ENCODE results near the gene ERCC2.

Gene ERCC2

DNA sequence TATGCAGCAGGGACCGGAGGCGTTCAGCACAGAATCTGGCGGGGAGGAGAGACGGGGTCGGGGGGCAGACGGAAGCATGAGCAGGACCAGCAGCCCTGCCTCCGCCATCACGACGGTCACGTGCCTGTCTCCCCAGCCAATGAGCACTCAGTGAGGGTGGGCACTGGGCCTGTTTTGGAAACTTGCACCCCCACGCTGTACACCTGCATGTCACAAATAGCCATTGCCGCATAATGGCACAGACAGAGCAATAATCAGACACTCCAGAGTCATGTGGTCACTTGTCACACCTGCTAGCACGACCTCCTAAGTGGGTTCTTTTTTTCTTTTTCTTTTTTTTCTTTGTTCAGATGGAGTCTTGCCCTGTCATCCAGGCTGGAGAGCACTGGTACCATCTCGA, 8.8 kb downstream of the ERCC2 start:
- no peaks in the 10 kb centered on the region for H3K4me1 ChIP-seq (ENCODE audit: control insufficient read depth, low read length)
- no peaks in the 10 kb centered on the region for H4K20me1 ChIP-seq (ENCODE audit: control insufficient read depth, insufficient read depth, low read depth, low read length)
- H3K9me3 ChIP-seq (ENCODE audit: control insufficient read depth, insufficient read depth, low read length): no peaks in the 10 kb centered on the region
- no peaks in the 10 kb centered on the region for H3K9me2 ChIP-seq (replicated peaks; ENCODE audit: control insufficient read depth, low read length)
- no peak overlapping the region for H3K27ac ChIP-seq (ENCODE audit: low read depth, low read length)
- H3K36me3 ChIP-seq (ENCODE audit: control insufficient read depth, low read length): peaks cover 13% of the 10 kb centered on the region
- H3K4me2 ChIP-seq (ENCODE audit: low read length): no peak overlapping the region
- H3K79me2 ChIP-seq (ENCODE audit: control insufficient read depth, low read length): no peaks in the 10 kb centered on the region
- H3K27me3 ChIP-seq (ENCODE audit: control insufficient read depth, low read length): no peaks in the 10 kb centered on the region
- H3K4me3 ChIP-seq (ENCODE audit: low read length): no peak overlapping the region
- H3F3A ChIP-seq (ENCODE audit: control insufficient read depth, insufficient read depth): no peaks in the 10 kb centered on the region
- TF ChIP-seq, protein P1, sequence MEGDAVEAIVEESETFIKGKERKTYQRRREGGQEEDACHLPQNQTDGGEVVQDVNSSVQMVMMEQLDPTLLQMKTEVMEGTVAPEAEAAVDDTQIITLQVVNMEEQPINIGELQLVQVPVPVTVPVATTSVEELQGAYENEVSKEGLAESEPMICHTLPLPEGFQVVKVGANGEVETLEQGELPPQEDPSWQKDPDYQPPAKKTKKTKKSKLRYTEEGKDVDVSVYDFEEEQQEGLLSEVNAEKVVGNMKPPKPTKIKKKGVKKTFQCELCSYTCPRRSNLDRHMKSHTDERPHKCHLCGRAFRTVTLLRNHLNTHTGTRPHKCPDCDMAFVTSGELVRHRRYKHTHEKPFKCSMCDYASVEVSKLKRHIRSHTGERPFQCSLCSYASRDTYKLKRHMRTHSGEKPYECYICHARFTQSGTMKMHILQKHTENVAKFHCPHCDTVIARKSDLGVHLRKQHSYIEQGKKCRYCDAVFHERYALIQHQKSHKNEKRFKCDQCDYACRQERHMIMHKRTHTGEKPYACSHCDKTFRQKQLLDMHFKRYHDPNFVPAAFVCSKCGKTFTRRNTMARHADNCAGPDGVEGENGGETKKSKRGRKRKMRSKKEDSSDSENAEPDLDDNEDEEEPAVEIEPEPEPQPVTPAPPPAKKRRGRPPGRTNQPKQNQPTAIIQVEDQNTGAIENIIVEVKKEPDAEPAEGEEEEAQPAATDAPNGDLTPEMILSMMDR (IDR thresholded peaks at IDR 0.05; ENCODE audit: low read depth, low read length, poor library complexity, severe bottlenecking): no peak
- no peak for TF ChIP-seq EZH2phosphoT487 (IDR thresholded peaks at IDR 0.05; ENCODE audit: borderline replicate concordance, low read length)

DNA sequence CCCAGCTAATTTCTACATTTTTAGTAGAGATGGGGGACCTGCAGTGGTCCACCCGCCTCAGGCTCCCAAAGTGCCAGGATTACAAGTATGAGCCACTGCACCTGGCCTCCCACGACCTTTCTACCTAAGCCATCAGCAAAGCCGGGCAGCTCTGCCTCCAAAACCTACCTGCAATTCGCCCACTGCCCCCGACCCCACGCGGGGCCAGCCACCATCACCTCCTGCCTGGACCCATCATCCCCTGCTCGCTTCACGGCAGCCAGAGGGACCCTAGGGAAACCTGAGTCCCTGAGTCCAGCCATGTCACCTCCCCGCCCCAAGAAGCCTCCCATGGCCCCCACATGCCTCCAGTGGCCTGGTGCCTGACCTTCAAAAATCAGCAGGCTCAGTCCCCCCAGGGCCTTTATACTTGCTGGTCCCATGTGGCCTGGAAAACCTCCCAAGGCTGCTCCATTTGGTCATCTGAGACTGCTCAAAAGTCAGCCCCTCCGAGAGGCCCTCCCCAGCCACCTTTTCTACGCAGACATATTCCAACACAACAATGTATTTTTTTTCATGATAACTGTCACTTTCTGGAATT, 12.1 kb downstream of the ERCC2 start:
- H3K9me3 ChIP-seq (ENCODE audit: control insufficient read depth, insufficient read depth, low read length): no peaks in the 10 kb centered on the region
- H3K36me3 ChIP-seq (ENCODE audit: control insufficient read depth, low read length): peaks cover 19% of the 10 kb centered on the region
- H3K27me3 ChIP-seq (ENCODE audit: control insufficient read depth, low read length): no peaks in the 10 kb centered on the region
- no peak for TF ChIP-seq EZH2phosphoT487 (IDR thresholded peaks at IDR 0.05; ENCODE audit: borderline replicate concordance, low read length)
- TF ChIP-seq, protein P1 (IDR thresholded peaks at IDR 0.05; ENCODE audit: low read depth, low read length, poor library complexity, severe bottlenecking): no peak
- no peak overlapping the region for H3K4me3 ChIP-seq (ENCODE audit: low read length)
- no peaks in the 10 kb centered on the region for H3K9me2 ChIP-seq (replicated peaks; ENCODE audit: control insufficient read depth, low read length)
- H3K27ac ChIP-seq (ENCODE audit: low read depth, low read length): no peak overlapping the region
- H3K4me1 ChIP-seq (ENCODE audit: control insufficient read depth, low read length): no peaks in the 10 kb centered on the region
- no peaks in the 10 kb centered on the region for H4K20me1 ChIP-seq (ENCODE audit: control insufficient read depth, insufficient read depth, low read depth, low read length)
- no peaks in the 10 kb centered on the region for H3K79me2 ChIP-seq (ENCODE audit: control insufficient read depth, low read length)
- no peaks in the 10 kb centered on the region for H3F3A ChIP-seq (ENCODE audit: control insufficient read depth, insufficient read depth)
- no peak overlapping the region for H3K4me2 ChIP-seq (ENCODE audit: low read length)

DNA sequence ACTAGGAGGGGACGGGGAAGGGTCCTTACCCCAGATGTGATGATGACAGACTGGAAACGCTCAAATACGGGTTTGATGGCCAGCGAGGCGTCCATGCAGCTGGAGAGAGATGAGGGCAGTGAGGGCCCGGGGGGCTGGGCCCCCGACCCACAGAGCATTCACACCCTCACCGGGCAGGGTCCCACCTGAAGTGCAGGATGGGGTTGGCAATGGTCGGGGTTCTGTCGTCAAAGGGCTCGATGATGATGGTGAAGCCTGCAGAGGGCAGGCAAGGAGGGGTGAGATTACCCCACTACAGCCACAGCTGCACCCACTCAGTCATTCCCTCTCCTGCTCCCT, 13.0 kb downstream of the ERCC2 start:
- no peaks in the 10 kb centered on the region for H3K27me3 ChIP-seq (ENCODE audit: control insufficient read depth, low read length)
- H3K4me2 ChIP-seq (ENCODE audit: low read length): no peak overlapping the region
- no peaks in the 10 kb centered on the region for H3K4me1 ChIP-seq (ENCODE audit: control insufficient read depth, low read length)
- H3K9me3 ChIP-seq (ENCODE audit: control insufficient read depth, insufficient read depth, low read length): no peaks in the 10 kb centered on the region
- no peaks in the 10 kb centered on the region for H3K9me2 ChIP-seq (replicated peaks; ENCODE audit: control insufficient read depth, low read length)
- no peak for TF ChIP-seq EZH2phosphoT487 (IDR thresholded peaks at IDR 0.05; ENCODE audit: borderline replicate concordance, low read length)
- TF ChIP-seq, protein P1 (IDR thresholded peaks at IDR 0.05; ENCODE audit: low read depth, low read length, poor library complexity, severe bottlenecking): no peak
- peaks cover 20% of the 10 kb centered on the region for H3K36me3 ChIP-seq (ENCODE audit: control insufficient read depth, low read length)
- no peaks in the 10 kb centered on the region for H3K79me2 ChIP-seq (ENCODE audit: control insufficient read depth, low read length)
- no peak overlapping the region for H3K4me3 ChIP-seq (ENCODE audit: low read length)
- H4K20me1 ChIP-seq (ENCODE audit: control insufficient read depth, insufficient read depth, low read depth, low read length): no peaks in the 10 kb centered on the region
- no peak overlapping the region for H3K27ac ChIP-seq (ENCODE audit: low read depth, low read length)
- no peaks in the 10 kb centered on the region for H3F3A ChIP-seq (ENCODE audit: control insufficient read depth, insufficient read depth)

Measured in DOHH2 (cell line).